ENCODE results near the gene SMAD3.
"Not testable (repeated sequence)": the region's sequence is repeated elsewhere in the genome, so short reads cannot be mapped to it uniquely, and the experiment has no call there.

Gene SMAD3

GRCh38 chr15:67063689-67064606 is 1.5 kb upstream of the SMAD3 start:
- no peak for DNase-seq

GRCh38 chr15:67064607-67065530 is 533 bp upstream of the SMAD3 start:
- peak; percentile 26 for DNase-seq

GRCh38 chr15:67066041-67066958 is 898 bp downstream of the SMAD3 start:
- peak; percentile 18 for DNase-seq

GRCh38 chr15:67066959-67067853 is 1.8 kb downstream of the SMAD3 start:
- DNase-seq, result no peak

GRCh38 chr15:67067930-67068551 is 2.6 kb downstream of the SMAD3 start:
- DNase-seq, result no peak

- no peak for DNase-seq
Observed at GRCh38 chr15:67068710-67069400, 3.5 kb downstream of the SMAD3 start.

- no peak for DNase-seq
Observed at GRCh38 chr15:67070150-67070549, 4.7 kb downstream of the SMAD3 start.

- no peak for DNase-seq
Observed at GRCh38 chr15:67070892-67071664, 5.7 kb downstream of the SMAD3 start.

- no peak for DNase-seq
Observed at GRCh38 chr15:67072442-67072841, 7.0 kb downstream of the SMAD3 start.

- DNase-seq, result no peak
Observed at GRCh38 chr15:67072958-67073357, 7.6 kb downstream of the SMAD3 start.

GRCh38 chr15:67074886-67075229 is 9.5 kb downstream of the SMAD3 start:
- no peak for DNase-seq

GRCh38 chr15:67075555-67076135 is 10.2 kb downstream of the SMAD3 start:
- not testable (repeated sequence) for DNase-seq

GRCh38 chr15:67076147-67076843 is 10.9 kb downstream of the SMAD3 start:
- DNase-seq, result no peak

GRCh38 chr15:67077641-67078215 is 12.3 kb downstream of the SMAD3 start:
- no peak for DNase-seq

GRCh38 chr15:67079361-67079760 is 14.0 kb downstream of the SMAD3 start:
- DNase-seq, result no peak

GRCh38 chr15:67080118-67080899 is 14.9 kb downstream of the SMAD3 start:
- no peak for DNase-seq

- no peak for DNase-seq
Observed at GRCh38 chr15:67080900-67081431, 15.6 kb downstream of the SMAD3 start.
